ENCODE data around the gene DLGAP5. TPM values are rescaled to one million over a fixed set of nuclear protein-coding genes. Genes with fewer than 3 reads are reported as not detected.

DLGAP5 gene
- total RNA-seq (2012; rRNA removed) (19.0 and 40.3 TPM in 2 replicates), polyA plus RNA-seq (2012; rRNA removed) (11.3 and 14.9 TPM in 2 replicates), Bru-seq, nascent RNA (percentile 48 among the genes with signal in this experiment), BruChase-seq, experiment 1, labeled RNA remaining after a 6-hour chase (percentile 46 among the genes with signal in this experiment), BruChase-seq, experiment 2, labeled RNA remaining after a 2-hour chase (percentile 41 among the genes with signal in this experiment)
- 0.91 and 1.9 TPM in 2 replicates for polyA plus RNA-seq (2012; cell fraction: cytosol; rRNA removed)
- polyA plus RNA-seq (2012; cell fraction: nucleus; rRNA removed; ENCODE audit: low replicate concordance), result 0.82 and 5.4 TPM in 2 replicates
- long read RNA-seq, transcript DLGAP5-201 (19 exons, 2,973 nt), result major isoform, 7 of 19 reads
- long read RNA-seq, transcript DLGAP5-202 (20 exons, 2,954 nt), result minor isoform, 6 of 19 reads
- long read RNA-seq, partial matches to known transcripts, result 2 of 19 reads
- long read RNA-seq, other reads (novel, unspliced or antisense), result 4 of 19 reads

DNA sequence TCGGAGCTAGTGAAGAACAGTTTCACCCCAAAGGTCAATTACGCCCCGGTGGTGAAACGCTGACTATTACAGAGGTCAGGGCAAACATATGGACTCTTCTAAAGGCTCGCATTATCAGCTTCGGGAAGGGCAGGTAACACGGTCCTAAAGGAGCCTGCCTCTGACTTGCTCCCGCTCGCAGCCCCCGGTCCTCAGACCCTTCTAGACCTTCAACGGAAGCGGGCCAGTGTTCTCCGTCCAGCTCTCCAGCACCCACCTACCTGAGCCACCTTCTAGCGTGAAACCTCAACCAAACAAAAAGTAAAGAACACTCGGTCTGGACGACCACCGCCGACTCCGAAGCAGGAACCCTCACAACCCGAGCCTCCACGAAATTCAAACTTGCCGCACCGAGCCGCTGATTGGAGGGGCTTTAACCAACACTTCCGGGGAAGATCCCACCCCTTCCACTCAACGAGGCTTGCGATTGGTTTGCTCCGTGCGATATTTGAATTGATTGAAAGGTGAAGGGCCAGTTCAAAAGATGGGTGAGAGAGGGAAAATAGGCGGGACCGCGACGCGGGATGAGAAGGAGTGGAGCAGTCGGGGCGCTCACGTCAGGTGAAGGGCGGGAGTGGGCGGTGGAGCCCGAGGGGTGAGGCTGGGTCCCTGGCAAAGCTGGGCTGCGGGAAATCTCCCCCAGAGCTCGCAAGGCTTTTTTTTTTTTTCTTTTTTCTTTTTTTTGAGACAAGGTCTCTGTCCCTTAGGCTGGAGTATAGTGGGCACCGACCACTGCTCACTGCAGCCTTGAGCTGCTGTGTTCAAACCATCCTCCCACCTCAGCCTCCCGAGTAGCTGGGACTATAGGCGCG lies at the start of gene DLGAP5:
Gene DLGAP5, minus strand, starts transcription at position 383 of the 851 bp plus-strand sequence. CDS start 2,406 bp downstream, outside the sequence.
- 8% methylated on average over 16 of the region's 46 CpGs; no CpG with 5 or more reads in 1 of the 2 experiments for WGBS, 2 experiments (ENCODE audit: extremely low coverage in 2 of 2, insufficient read length in 1 of 2)
- no peaks in the 10 kb centered on the region for H4K20me1 ChIP-seq (ENCODE audit: insufficient read depth, low read length)
- no peaks in the 10 kb centered on the region for H3K36me3 ChIP-seq (ENCODE audit: control insufficient read depth, insufficient read depth, low read length)
- dilution Hi-C loops (cut with HindIII; ENCODE audit: low sequenced_read_pairs, unreplicated experiment) (no loop called here), in situ Hi-C loops (cut with MboI; ENCODE audit: low sequenced_read_pairs) (no loop called here), intact Hi-C loops (cut with micrococcal nuclease) (loop anchor here (1.0 kb wide), 1 partner anchor 102 kb away; no protein-coding TSS in a partner anchor)
- H4K91ac ChIP-seq (ENCODE audit: insufficient read depth, low read depth, low read length), result peak within 1 kb of the TSS; percentile 73
- H3K9ac ChIP-seq (ENCODE audit: low read depth, low read length), result peak within 1 kb of the TSS; percentile 33
- peak within 1 kb of the TSS; percentile 93 for H2AFZ ChIP-seq (replicated peaks; ENCODE audit: low read length, poor library complexity)
- peak within 1 kb of the TSS; percentile 54; the same call in 1 of the 2 replicates for H2AK5ac ChIP-seq (ENCODE audit: low read depth, low read length)
- peak within 1 kb of the TSS; percentile 66 for H3K14ac ChIP-seq (replicated peaks; ENCODE audit: low read depth, low read length)
- H4K5ac ChIP-seq (ENCODE audit: low read depth, low read length), result peak within 1 kb of the TSS; percentile 40
- peak within 1 kb of the TSS; percentile 68 for H3K56ac ChIP-seq (ENCODE audit: extremely low read depth, insufficient read depth, low read length)
- H3K79me1 ChIP-seq (ENCODE audit: low read depth in 1 of 2, low read length in 2 of 2), result peaks cover 16 to 31% of the 10 kb centered on the region in 2 experiments
- H3K4me1 ChIP-seq (ENCODE audit: control insufficient read depth, insufficient read depth, low read length), result no peaks in the 10 kb centered on the region
- peak within 1 kb of the TSS; percentile 70 for H2AK9ac ChIP-seq (replicated peaks; ENCODE audit: low read depth, low read length, poor library complexity)
- H2BK15ac ChIP-seq (ENCODE audit: low read depth, low read length), result 0 out of 3 replicates have a peak within 1 kb of the TSS, but pooled peaks have one; percentile 10
- H3K4ac ChIP-seq (ENCODE audit: low read depth, low read length), result peak within 1 kb of the TSS; percentile 62
- DNase-seq (peak; percentile 94), ATAC-seq (ENCODE audit: low read depth) (peak; percentile 98)
- TF ChIP-seq CTCF (conservative IDR thresholded peaks at IDR 0.05; ENCODE audit: low read depth, low read length) (no peak), RFX5 (IDR thresholded peaks at IDR 0.05; ENCODE audit: low read depth, low read length) (no peak), MXI1 (IDR thresholded peaks at IDR 0.05; ENCODE audit: borderline replicate concordance, low read depth, low read length) (peak; percentile 88), CHD1 (IDR thresholded peaks at IDR 0.05; ENCODE audit: low read depth, low read length) (no peak), FOS (IDR thresholded peaks at IDR 0.05; ENCODE audit: low read depth, low read length) (peak; percentile 16; the same call in 1 of the 2 replicates), MAZ (IDR thresholded peaks at IDR 0.05; ENCODE audit: borderline replicate concordance, low read depth, low read length) (no peak), POLR2A (IDR thresholded peaks at IDR 0.05; ENCODE audit: low read depth, low read length) (0 out of 2 replicates have a peak, but pooled peaks have one; percentile 35)
- TF ChIP-seq, protein P1, sequence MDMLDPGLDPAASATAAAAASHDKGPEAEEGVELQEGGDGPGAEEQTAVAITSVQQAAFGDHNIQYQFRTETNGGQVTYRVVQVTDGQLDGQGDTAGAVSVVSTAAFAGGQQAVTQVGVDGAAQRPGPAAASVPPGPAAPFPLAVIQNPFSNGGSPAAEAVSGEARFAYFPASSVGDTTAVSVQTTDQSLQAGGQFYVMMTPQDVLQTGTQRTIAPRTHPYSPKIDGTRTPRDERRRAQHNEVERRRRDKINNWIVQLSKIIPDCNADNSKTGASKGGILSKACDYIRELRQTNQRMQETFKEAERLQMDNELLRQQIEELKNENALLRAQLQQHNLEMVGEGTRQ (IDR thresholded peaks at IDR 0.05; ENCODE audit: low read depth, low read length), result no peak
- H3K27me3 ChIP-seq (ENCODE audit: control insufficient read depth, insufficient read depth, low read length), result no peaks in the 10 kb centered on the region
- H3K9me3 ChIP-seq (ENCODE audit: control insufficient read depth, insufficient read depth, low read length), result no peaks in the 10 kb centered on the region
- TSS peak; percentile 82 for BruUV-seq (replicated peaks)
- H4K8ac ChIP-seq (ENCODE audit: low read depth in 2 of 2, low read length in 2 of 2), result peak within 1 kb of the TSS; percentile 68 to 82
- ChIA-PET POLR2A (ENCODE audit: unreplicated experiment) (no interaction called here), CTCF (no interaction called here)
- H3K4me2 ChIP-seq (ENCODE audit: low read depth, low read length), result peak within 1 kb of the TSS; percentile 66
- H3K27ac ChIP-seq (ENCODE audit: insufficient read depth, low read length), result peak within 1 kb of the TSS; percentile 40
- H3K4me3 ChIP-seq (ENCODE audit: insufficient read depth, low read depth, low read length), result peak within 1 kb of the TSS; percentile 52
- H3K23ac ChIP-seq (ENCODE audit: low read depth, low read length), result peak within 1 kb of the TSS; percentile 53
- H2BK20ac ChIP-seq (ENCODE audit: low read depth, low read length), result no peak within 1 kb of the TSS
- peak within 1 kb of the TSS; percentile 29; the same call in 1 of the 2 replicates for H2BK120ac ChIP-seq (ENCODE audit: low read depth, low read length)
- H3K18ac ChIP-seq (ENCODE audit: low read depth, low read length), result no peak within 1 kb of the TSS
- H2BK5ac ChIP-seq (ENCODE audit: low read depth, low read length, poor library complexity, severe bottlenecking), result peak within 1 kb of the TSS; percentile 32
- H3K9me1 ChIP-seq (ENCODE audit: insufficient read depth, low read length), result no peaks in the 10 kb centered on the region; the same call in 1 of the 2 replicates
